SU-DHL-6 (cell line): ENCODE results near the gene FXYD5.

Experiments
- H2AFZ ChIP-seq: fragments of 200-600 bp; sonication (generic); 2 replicates; pipeline ENCODE4 v1.6.1; 2014; ENCODE audit warnings: low read depth, mild to moderate bottlenecking, moderate library complexity, mixed read lengths, antibody characterized with exemption, low read length; ENCODE audit not compliant: severe bottlenecking
- H3F3A ChIP-seq: fragments of 200-600 bp; shearing (Covaris generic); 2 replicates; pipeline ENCODE4 v1.6.0; 2016; ENCODE audit warnings: antibody characterized with exemption, mild to moderate bottlenecking; ENCODE audit not compliant: insufficient read depth
- H3K27ac ChIP-seq: fragments of 200-600 bp; sonication (generic); 2 replicates; pipeline ENCODE4 v1.5.1; 2016; ENCODE audit warnings: low read depth, mild to moderate bottlenecking, low read length, moderate library complexity, mixed read lengths
- H3K27me3 ChIP-seq: fragments of 200-600 bp; sonication (generic), shearing (Covaris generic); 2 replicates; pipeline ENCODE4 v1.6.0; 2014; ENCODE audit warnings: mild to moderate bottlenecking, low read length
- H3K36me3 ChIP-seq: fragments of 200-600 bp; sonication (generic); 2 replicates; pipeline ENCODE4 v1.6.1; 2014; ENCODE audit warnings: mild to moderate bottlenecking, low read length, mixed read lengths
- H3K4me2 ChIP-seq: fragments of 300-600, 200-600 bp; shearing (Covaris generic), sonication (generic); 2 replicates; pipeline ENCODE4 v1.6.0; 2014; ENCODE audit warnings: low read length, low read depth, mild to moderate bottlenecking; ENCODE audit not compliant: poor library complexity, severe bottlenecking
- H3K4me3 ChIP-seq: fragments of 200-600 bp; sonication (generic); 2 replicates; pipeline ENCODE4 v1.5.1; 2014; ENCODE audit warnings: antibody characterized with exemption, low read length, mild to moderate bottlenecking, mixed read lengths; ENCODE audit not compliant: insufficient read depth, poor library complexity, severe bottlenecking
- H3K79me2 ChIP-seq: fragments of 200-600 bp; sonication (generic); 2 replicates; pipeline ENCODE4 v1.6.1; 2014; ENCODE audit warnings: mild to moderate bottlenecking, low read length, moderate library complexity; ENCODE audit not compliant: insufficient read depth
- H3K9ac ChIP-seq: fragments of 200-600 bp; sonication (generic); 2 replicates; pipeline ENCODE4 v1.7.0; 2014; ENCODE audit warnings: mild to moderate bottlenecking, low read length
- H3K9me2 ChIP-seq: fragments of 200-600 bp; sonication (generic); replicated peaks from 2 replicates; pipeline ENCODE4 v1.6.1; 2014; ENCODE audit warnings: low read length; ENCODE audit not compliant: insufficient read depth
- H3K9me3 ChIP-seq: fragments of 200-600 bp; sonication (generic); 2 replicates; pipeline ENCODE4 v1.6.1; 2014; ENCODE audit warnings: low read length, mixed read lengths; ENCODE audit not compliant: insufficient read depth
- H4K20me1 ChIP-seq: fragments of 200-600 bp; sonication (generic); 2 replicates; pipeline ENCODE4 v1.6.1; 2014; ENCODE audit warnings: low read depth, mild to moderate bottlenecking, antibody characterized with exemption, low read length, moderate library complexity, mixed read lengths
- EZH2phosphoT487 ChIP-seq: fragments of 200-600 bp; sonication (generic), shearing (Covaris generic); conservative IDR thresholded peaks from 2 replicates; pipeline ENCODE4 v1.6.1; 2018; ENCODE audit warnings: mild to moderate bottlenecking, antibody characterized with exemption, low read length, moderate library complexity, mixed read lengths
- TF ChIP-seq, protein P1 (sequence below): fragments of 200-600 bp; sonication (generic); IDR thresholded peaks from one replicate; pipeline ENCODE4 v1.5.1; 2017; ENCODE audit warnings: antibody characterized with exemption, mild to moderate bottlenecking, low read length, moderate library complexity; ENCODE audit not compliant: insufficient read depth, poor library complexity, severe bottlenecking

Gene FXYD5

GRCh38 chr19:35178701-35179100 is 24.2 kb downstream of the FXYD5 start:
- H2AFZ ChIP-seq, result no peak overlapping the region
- no peaks in the 10 kb centered on the region; the same call in 1 of the 2 replicates for H3K9me3 ChIP-seq
- H4K20me1 ChIP-seq, result no peaks in the 10 kb centered on the region
- H3K4me3 ChIP-seq, result no peak overlapping the region
- TF ChIP-seq, protein P1, sequence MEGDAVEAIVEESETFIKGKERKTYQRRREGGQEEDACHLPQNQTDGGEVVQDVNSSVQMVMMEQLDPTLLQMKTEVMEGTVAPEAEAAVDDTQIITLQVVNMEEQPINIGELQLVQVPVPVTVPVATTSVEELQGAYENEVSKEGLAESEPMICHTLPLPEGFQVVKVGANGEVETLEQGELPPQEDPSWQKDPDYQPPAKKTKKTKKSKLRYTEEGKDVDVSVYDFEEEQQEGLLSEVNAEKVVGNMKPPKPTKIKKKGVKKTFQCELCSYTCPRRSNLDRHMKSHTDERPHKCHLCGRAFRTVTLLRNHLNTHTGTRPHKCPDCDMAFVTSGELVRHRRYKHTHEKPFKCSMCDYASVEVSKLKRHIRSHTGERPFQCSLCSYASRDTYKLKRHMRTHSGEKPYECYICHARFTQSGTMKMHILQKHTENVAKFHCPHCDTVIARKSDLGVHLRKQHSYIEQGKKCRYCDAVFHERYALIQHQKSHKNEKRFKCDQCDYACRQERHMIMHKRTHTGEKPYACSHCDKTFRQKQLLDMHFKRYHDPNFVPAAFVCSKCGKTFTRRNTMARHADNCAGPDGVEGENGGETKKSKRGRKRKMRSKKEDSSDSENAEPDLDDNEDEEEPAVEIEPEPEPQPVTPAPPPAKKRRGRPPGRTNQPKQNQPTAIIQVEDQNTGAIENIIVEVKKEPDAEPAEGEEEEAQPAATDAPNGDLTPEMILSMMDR, result no peak
- TF ChIP-seq EZH2phosphoT487, result no peak
- H3K27ac ChIP-seq, result no peak overlapping the region
- no peak overlapping the region for H3K9ac ChIP-seq
- no peak overlapping the region for H3K4me2 ChIP-seq
- no peaks in the 10 kb centered on the region for H3K27me3 ChIP-seq
- H3F3A ChIP-seq, result no peaks in the 10 kb centered on the region
- no peaks in the 10 kb centered on the region for H3K79me2 ChIP-seq
- no peaks in the 10 kb centered on the region for H3K36me3 ChIP-seq
- H3K9me2 ChIP-seq, result no peaks in the 10 kb centered on the region

GRCh38 chr19:35179830-35180229 is 25.3 kb downstream of the FXYD5 start:
- Histone ChIP-seq H3K4me3 (no peak overlapping the region), H4K20me1 (no peaks in the 10 kb centered on the region), H3K4me2 (no peak overlapping the region), H3K27ac (no peak overlapping the region), H3K27me3 (no peaks in the 10 kb centered on the region), H3F3A (no peaks in the 10 kb centered on the region), H3K9me3 (no peaks in the 10 kb centered on the region; the same call in 1 of the 2 replicates), H3K9ac (no peak overlapping the region), H3K36me3 (no peaks in the 10 kb centered on the region), H3K9me2 (no peaks in the 10 kb centered on the region), H2AFZ (no peak overlapping the region), H3K79me2 (no peaks in the 10 kb centered on the region)
- no peak for TF ChIP-seq EZH2phosphoT487
- TF ChIP-seq, protein P1, result no peak

GRCh38 chr19:35181387-35181786 is 26.9 kb downstream of the FXYD5 start:
- H3K9me2 ChIP-seq, result no peaks in the 10 kb centered on the region
- H3K4me3 ChIP-seq, result no peak overlapping the region
- no peaks in the 10 kb centered on the region for H3K27me3 ChIP-seq
- no peak for TF ChIP-seq EZH2phosphoT487
- TF ChIP-seq, protein P1, result no peak
- H2AFZ ChIP-seq, result no peak overlapping the region
- no peak overlapping the region for H3K27ac ChIP-seq
- no peak overlapping the region for H3K4me2 ChIP-seq
- H3K79me2 ChIP-seq, result no peaks in the 10 kb centered on the region
- no peak overlapping the region for H3K9ac ChIP-seq
- no peaks in the 10 kb centered on the region for H3F3A ChIP-seq
- no peaks in the 10 kb centered on the region; the same call in 1 of the 2 replicates for H3K9me3 ChIP-seq
- no peaks in the 10 kb centered on the region for H3K36me3 ChIP-seq
- H4K20me1 ChIP-seq, result no peaks in the 10 kb centered on the region

DNA sequence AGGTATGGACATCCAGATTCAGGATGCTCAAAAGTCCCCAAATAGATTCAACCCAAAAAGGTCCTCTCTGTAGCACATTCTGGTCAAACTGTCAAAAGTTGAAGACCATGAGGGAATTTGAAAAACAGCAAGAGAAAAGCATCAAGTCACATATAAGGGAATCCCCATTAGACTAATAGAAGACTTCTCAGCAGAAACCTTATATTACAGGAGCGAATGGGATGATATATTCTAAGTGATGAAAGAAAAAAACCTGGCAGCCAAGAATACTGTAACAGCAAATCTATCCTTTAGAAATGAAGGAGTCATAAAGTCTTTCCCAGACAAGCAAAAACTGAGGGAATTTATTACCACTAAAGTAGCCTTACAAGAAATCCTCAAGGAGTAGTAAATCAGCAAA is 29.7 kb downstream of the FXYD5 start:
- Histone ChIP-seq H3F3A (no peaks in the 10 kb centered on the region), H3K9me2 (no peaks in the 10 kb centered on the region), H2AFZ (no peak overlapping the region), H3K9me3 (no peaks in the 10 kb centered on the region), H3K9ac (no peak overlapping the region), H3K27me3 (no peaks in the 10 kb centered on the region), H3K4me2 (no peak overlapping the region), H3K79me2 (no peaks in the 10 kb centered on the region), H4K20me1 (no peaks in the 10 kb centered on the region), H3K27ac (no peak overlapping the region), H3K36me3 (no peaks in the 10 kb centered on the region), H3K4me3 (no peak overlapping the region)
- TF ChIP-seq, protein P1, result no peak
- no peak for TF ChIP-seq EZH2phosphoT487
